NCI-H2029 treated with DMSO at 0.1 percent for 48 hours (cell line): ENCODE results near the gene TRIM50.
A peak's percentile ranks its signal among the peaks of the same experiment; 100 is the strongest.
"Not testable (repeated sequence)": the region's sequence is repeated elsewhere in the genome, so short reads cannot be mapped to it uniquely, and the experiment has no call there.

Experiments
- DNase-seq: peaks from one replicate; lab custom pipeline; 2025; lab: John Stamatoyannopoulos, UW

The TRIM50 gene

GRCh38 chr7:73327922-73328321 is at the start of gene TRIM50, which contains the start of gene FKBP6:
Gene TRIM50, minus strand, starts transcription at chr7:73328082. Its CDS starts 3,295 bp downstream, at chr7:73324787.
Gene FKBP6, plus strand, starts transcription at chr7:73328161. Its CDS starts 268 bp downstream, at chr7:73328429.
- DNase-seq = not testable (repeated sequence)

DNA sequence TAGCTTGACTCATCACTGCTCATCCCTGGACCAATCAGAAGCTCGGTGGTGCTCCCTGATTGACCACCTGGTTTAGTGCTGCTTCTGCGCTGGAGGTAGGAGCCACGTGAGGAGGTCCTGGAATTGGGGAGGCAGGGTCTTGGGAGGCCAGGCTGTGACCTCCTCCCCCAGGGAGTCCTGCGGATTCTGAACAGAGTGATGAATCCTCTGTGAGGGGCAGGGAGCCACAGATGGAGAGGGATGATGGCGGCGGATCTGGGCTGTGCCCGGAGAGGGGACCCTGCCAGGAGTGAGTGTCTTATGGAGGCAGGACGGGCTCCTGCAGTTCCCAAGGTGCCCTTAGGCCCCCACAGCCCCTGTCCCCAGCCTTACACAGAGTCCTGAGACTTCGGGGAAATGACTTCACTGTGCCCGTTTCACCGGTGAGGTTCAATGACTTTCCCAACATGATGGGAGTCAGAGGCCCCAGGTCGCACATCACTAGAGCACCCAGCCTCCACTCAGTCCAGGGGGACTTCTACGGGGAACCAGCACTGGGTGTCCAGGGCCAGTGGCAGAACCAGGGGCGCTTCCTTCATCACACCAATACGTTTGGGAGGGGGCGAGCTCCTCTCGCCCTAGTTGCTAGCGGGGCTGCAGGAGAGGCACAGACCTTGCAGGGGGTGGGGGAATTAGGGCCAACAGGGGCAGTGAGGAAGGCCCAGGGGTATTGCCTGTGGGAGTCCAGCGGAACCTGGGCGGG is 49.0 kb upstream of the TRIM50 start:
- no peak for DNase-seq

DNA sequence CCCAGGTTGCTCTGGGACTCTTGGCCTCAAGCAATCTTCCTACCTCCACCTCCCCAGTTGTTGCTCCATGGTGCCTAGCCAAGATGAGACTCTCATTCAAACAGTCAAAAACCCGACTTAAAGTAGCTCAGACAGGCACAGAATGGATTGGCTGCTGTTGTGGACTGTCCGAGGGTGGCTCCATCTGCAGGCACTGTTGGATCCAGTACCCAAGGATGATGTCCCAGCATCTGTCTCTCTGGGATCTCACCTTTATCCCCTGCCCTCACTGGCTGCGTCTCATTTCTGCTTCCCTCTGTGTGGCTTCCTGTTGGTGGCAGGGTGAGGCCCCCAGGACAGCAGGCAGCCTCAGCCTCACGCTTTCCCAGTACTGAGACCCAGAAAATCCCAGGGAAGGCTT is 48.4 kb upstream of the TRIM50 start:
- DNase-seq = not testable (repeated sequence)

- no peak for DNase-seq
Measured at GRCh38 chr7:73373741-73374140, 45.9 kb upstream of the TRIM50 start.

DNA sequence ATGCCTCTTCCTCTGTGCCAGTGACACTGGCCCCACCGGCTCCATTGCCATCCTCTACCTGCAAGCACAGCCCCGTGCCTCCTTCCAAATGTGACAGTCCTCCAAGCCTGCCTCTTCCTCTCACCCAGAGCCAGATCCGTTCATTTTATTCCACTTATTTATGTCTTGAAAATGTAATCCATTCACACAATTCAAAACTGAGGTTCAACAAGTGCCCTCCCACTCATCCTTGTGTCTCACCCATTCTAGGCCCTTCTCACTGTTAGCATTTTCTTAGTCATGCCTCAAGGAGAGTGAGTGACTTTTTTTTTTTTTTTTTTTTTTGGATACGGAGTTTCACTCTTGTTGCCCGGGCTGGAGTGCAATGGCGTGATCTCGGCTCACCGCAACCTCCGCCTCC is 41.7 kb upstream of the TRIM50 start:
- DNase-seq = no peak

DNA sequence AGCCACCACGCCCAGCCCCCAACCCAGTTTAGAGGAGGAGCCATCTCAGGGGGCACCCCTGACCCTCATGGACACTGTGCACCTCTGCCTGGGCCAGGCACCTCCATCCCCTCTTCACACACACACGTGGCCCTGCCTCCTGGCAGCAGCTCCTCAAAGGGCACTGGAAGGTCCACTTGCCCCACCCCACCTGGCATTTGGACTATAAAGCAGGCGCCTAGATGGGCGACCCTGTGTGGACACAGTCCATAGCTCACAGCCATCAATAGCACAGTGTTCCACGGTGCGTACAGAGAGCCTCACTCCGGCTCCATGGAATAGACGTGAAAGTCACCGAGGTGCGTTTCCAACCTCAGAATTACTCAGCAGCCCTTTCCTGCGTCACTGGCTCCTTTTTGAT is 41.1 kb upstream of the TRIM50 start:
- DNase-seq = no peak

- DNase-seq = no peak
Measured at GRCh38 chr7:73366990-73367389, 39.1 kb upstream of the TRIM50 start.

GRCh38 chr7:73366127-73366526 is 38.2 kb upstream of the TRIM50 start:
- no peak for DNase-seq

DNA sequence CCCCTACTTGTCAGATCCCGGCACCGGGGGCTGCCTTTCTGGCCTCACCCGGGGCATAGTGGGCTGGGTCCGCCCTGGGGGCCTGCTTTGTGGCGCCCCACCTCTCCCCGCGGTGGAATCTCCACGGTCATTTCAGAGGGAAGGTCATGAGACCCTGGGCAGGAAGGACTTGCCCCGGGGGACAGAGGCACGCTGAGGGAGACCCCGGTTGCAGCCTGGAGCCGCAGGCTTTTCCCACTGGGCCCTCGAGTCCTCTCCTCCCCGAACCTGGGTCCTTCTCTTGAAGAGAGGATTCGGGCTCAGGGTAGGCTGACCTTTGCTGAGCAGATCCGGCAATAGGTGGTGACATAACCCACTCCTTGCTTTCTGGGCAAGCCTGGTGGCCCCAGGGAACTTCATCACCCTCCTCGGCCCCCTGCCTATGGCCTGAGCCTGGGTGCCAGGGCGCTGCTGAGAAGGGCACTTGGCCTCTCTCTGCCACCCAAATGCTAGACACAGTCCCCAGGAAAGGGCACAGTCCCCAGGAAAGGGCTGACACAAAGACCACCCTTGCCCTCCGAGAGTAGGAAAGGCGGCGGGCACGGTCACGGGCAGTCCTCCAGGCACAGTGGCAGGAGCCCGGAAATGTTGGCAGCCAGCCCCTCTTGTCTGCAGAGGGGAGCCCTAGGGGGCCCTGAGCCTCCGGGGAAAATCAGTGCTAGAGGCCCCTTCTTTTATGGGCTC is 36.3 kb upstream of the TRIM50 start:
- DNase-seq = no peak

DNA sequence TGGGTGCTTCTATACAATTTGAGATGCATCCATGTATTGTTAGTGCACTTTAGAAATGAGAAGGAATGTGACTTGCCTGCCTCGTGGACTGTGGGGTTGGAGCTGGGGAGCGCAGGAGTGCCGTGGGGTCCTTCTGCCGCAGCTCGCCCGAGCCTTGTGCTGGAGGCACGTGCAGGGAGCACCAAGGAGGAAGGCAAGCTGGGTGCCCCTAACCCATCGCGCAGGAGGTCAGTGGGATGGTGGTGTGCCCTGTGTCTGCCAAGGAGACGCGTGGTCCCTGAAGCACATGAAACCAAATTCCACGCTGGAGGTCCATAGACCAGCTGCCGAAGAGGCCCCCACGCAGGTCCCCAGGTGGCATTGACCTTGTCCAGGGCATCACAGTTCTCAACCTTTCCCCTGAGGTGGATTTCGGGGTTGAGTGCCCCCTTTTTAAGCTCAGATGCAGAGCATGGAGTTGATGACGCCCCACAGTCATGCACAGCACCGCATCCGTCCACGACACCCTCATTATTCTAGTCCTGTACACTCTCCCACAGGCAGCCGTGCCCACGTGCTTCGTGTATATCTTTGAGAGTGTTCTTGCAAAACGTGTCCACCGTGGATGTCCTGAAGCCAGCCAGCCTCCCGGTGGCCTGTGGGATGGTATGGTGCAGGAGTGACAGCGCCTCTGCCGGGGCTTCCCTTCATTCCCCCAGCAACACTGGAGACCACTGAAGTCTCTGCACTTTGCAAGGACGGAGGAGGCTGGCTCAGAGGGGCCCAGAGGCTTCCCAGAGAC is 35.5 kb upstream of the TRIM50 start:
- DNase-seq = no peak

- not testable (repeated sequence) for DNase-seq
Measured at GRCh38 chr7:73360590-73360989, 32.7 kb upstream of the TRIM50 start.

- DNase-seq = no peak
Measured at GRCh38 chr7:73359746-73360375, 32.0 kb upstream of the TRIM50 start.

GRCh38 chr7:73359306-73359705 is 31.4 kb upstream of the TRIM50 start:
- no peak for DNase-seq

DNA sequence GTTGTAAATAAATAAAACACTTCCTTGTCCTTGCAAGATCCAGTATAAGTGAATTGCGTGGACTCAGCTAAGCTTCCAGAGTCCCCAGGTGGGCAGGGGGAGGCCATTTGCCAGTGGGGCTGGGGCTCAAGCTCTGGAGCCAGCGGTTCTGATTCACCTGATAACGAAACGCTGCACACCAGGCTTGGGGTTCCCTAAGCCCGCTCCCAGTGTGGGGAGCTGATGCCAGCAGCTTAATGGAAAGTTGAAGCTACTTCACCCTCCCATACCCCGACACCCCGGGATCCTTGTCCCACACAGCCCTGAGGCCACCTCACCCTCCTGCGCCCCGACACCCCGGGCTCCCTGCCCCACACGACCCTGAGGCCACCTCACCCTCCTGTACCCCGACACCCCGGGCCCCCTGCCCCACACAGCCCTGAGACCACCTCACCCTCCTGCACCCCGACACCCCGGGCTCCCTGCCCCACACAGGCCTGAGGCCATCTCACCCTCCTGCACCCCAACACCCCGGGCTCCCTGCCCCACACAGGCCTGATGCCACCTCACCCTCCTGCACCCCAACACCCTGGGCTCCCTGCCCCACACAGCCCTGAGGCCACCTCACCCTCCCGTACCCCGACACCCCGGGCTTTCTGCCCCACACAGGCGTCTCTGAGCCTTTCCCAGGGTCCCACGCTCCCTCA is 30.9 kb upstream of the TRIM50 start:
- DNase-seq = no peak

DNA sequence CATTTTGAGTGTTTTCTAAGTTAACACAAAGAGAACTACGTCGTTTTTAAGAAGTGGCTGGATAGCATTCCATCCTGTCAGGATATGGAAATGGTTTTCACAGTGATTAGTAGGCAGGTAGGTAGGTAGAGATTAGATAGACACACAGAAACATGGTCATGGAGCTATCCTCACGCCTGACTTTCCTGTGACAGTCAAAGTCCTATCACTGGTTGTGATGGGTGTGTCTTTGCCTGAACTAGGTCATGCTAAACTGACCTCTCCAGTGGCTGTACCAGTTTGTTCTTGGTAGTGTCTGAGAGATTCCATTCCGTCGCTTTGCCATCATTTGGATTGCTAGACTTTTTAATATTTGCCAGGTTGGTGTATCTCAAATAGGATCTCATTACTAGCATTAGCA is 28.3 kb upstream of the TRIM50 start:
- DNase-seq = no peak

- DNase-seq = no peak
Measured at GRCh38 chr7:73354821-73355220, 26.9 kb upstream of the TRIM50 start.

DNA sequence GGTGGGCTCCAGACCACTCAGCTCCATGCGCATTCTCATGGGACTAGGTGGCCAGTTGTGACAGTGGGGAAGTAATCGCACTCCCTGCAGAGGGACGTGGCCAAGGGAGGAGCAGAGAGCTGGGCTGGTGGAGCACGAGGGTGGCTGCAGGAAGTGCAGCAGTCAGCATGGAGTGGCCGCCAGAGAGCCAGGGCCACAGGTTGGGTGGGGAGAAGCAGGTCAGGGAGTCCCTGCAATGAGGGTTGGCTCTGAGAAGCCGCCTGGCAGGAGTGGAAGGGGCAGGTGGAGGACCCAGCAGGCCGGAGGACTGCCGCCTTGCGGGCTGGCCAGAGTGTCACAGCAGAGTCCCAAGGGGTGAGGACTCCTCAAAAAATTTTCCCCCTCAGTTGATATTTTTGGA is 26.3 kb upstream of the TRIM50 start:
- no peak for DNase-seq

DNA sequence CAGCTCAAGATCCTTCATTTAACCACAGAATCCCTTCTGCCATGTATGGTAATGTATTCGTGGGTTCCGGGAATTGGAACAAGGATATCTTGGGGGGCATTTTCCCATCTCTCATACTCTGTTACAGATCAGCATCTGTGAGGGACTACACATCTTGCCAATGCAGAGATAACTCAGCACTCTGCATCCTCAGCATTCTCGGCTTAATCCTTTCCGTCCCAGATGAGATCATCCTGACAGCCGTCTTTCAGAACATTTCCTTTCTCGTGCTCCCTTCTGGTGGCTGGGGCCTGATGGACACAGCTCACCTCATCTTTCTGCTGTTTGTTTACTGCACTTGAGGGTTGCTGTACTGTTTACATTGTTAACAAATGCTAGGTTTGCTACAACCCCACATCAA is 25.4 kb upstream of the TRIM50 start:
- DNase-seq = peak; percentile 25

DNA sequence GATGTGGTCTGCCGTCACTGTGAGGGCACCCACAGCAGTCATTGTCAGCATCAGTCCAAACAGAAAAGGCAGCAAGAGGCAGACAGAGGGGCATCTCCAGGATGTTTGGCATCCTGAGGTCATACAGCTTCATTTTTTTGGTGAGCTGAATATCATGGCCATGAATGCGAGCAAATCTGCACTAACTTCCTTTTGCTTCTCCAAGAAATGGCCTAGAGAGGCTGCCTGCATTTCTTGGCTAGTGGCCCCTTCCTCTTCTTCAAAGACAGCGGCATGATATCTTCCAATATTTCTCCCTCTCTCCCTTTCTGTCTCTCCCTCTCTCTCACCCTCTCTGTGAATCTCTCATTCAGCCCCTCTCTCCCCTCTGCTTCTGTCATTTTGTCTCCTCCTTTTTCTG is 24.9 kb upstream of the TRIM50 start:
- DNase-seq = no peak

GRCh38 chr7:73351447-73352167 is 23.7 kb upstream of the TRIM50 start:
- DNase-seq = no peak
